HepG2 (cell line): ENCODE results near the gene GALNT15. TPM values are rescaled to one million over a fixed set of nuclear protein-coding genes. Genes with fewer than 3 reads are reported as not detected.

Source experiments
- ARID2 ChIP-seq: sonication (generic); formaldehyde crosslinking; IDR thresholded peaks from 2 replicates; pipeline ENCODE4 v1.8.1; 2022; ENCODE audit warnings: mild to moderate bottlenecking, missing genetic modification reagents, borderline replicate concordance
- ATF7-NPFF ChIP-seq: sonication (generic); formaldehyde crosslinking; IDR thresholded peaks from 2 replicates; pipeline ENCODE4 v1.8.1; 2023; ENCODE audit warnings: mild to moderate bottlenecking, low read depth, missing genetic modification reagents, moderate library complexity
- ATM ChIP-seq: fragments of 450-650 bp; IDR thresholded peaks from 2 replicates; pipeline ENCODE4 v1.7.1; 2017; ENCODE audit warnings: mild to moderate bottlenecking, borderline replicate concordance
- BRD4 ChIP-seq: sonication (generic); formaldehyde crosslinking; IDR thresholded peaks from 2 replicates; pipeline ENCODE4 v1.4.0; 2020; ENCODE audit warnings: missing genetic modification reagents
- HNRNPK ChIP-seq: fragments of 200-400 bp; formaldehyde crosslinking; IDR thresholded peaks from 2 replicates; pipeline ENCODE4 v1.6.1; 2018; ENCODE audit warnings: low read length, low read depth, moderate library complexity, mild to moderate bottlenecking; ENCODE audit not compliant: poor library complexity, severe bottlenecking
- KMT2B ChIP-seq: IDR thresholded peaks from 2 replicates; pipeline ENCODE4 v1.6.1; 2016; ENCODE audit warnings: missing genetic modification reagents, missing compliant biosample characterization
- MED1 ChIP-seq: sonication (generic); formaldehyde crosslinking; IDR thresholded peaks from 2 replicates; pipeline ENCODE4 v1.4.0; 2020; ENCODE audit warnings: missing genetic modification reagents
- MTF1 ChIP-seq: sonication (generic); formaldehyde crosslinking; IDR thresholded peaks from 2 replicates; pipeline ENCODE4 v1.5.0; 2020; ENCODE audit warnings: missing genetic modification reagents
- PHF21A ChIP-seq: sonication (generic); formaldehyde crosslinking; IDR thresholded peaks from 2 replicates; pipeline ENCODE4 v1.5.0; 2020; ENCODE audit warnings: mild to moderate bottlenecking, missing genetic modification reagents
- PITX1 ChIP-seq: sonication (generic); formaldehyde crosslinking; IDR thresholded peaks from 2 replicates; pipeline ENCODE4 v1.5.1; 2020; ENCODE audit warnings: mild to moderate bottlenecking, missing genetic modification reagents
- RERE ChIP-seq: IDR thresholded peaks from 2 replicates; pipeline ENCODE4 v1.6.1; 2016; ENCODE audit warnings: low read depth, missing genetic modification reagents, missing compliant biosample characterization
- SP4 ChIP-seq: sonication (generic); formaldehyde crosslinking; IDR thresholded peaks from 2 replicates; pipeline ENCODE4 v1.8.1; 2023; ENCODE audit warnings: mild to moderate bottlenecking, missing genetic modification reagents
- ZEB1 ChIP-seq: IDR thresholded peaks from 2 replicates; pipeline ENCODE4 v1.6.1; 2012; ENCODE audit warnings: mild to moderate bottlenecking, low read depth, inconsistent platforms; ENCODE audit not compliant: insufficient replicate concordance
- ZKSCAN8 ChIP-seq: IDR thresholded peaks from 2 replicates; pipeline ENCODE4 v1.6.1; 2016; ENCODE audit warnings: borderline replicate concordance, missing genetic modification reagents, missing compliant biosample characterization
- ZMYM2 ChIP-seq: sonication (generic); formaldehyde crosslinking; IDR thresholded peaks from 2 replicates; pipeline ENCODE4 v1.8.0; 2022; ENCODE audit warnings: mild to moderate bottlenecking, missing genetic modification reagents
- ZNF280D ChIP-seq: sonication (generic); formaldehyde crosslinking; IDR thresholded peaks from 2 replicates; pipeline ENCODE4 v1.5.1; 2020; ENCODE audit warnings: mild to moderate bottlenecking, missing genetic modification reagents
- ZNF503 ChIP-seq: sonication (generic); formaldehyde crosslinking; IDR thresholded peaks from 2 replicates; pipeline ENCODE4 v1.4.0; 2020; ENCODE audit warnings: missing genetic modification reagents
- ZNF570 ChIP-seq: sonication (generic); formaldehyde crosslinking; IDR thresholded peaks from 2 replicates; pipeline ENCODE4 v1.4.0; 2020; ENCODE audit warnings: mild to moderate bottlenecking, missing genetic modification reagents, borderline replicate concordance
- ZNF724P ChIP-seq: sonication (generic); formaldehyde crosslinking; IDR thresholded peaks from 2 replicates; pipeline ENCODE4 v1.8.0; 2022; ENCODE audit warnings: missing genetic modification reagents, borderline replicate concordance
- polyA plus RNA-seq, 8 experiments: library from polyadenylated mRNA; depleted of rRNA in 3 of 8; stranded (reverse) in 7 of 8; unstranded in 1 of 8; fragments of >200 nt; fragmentation: Illumina TruSeq in 4 of 8; extraction: Trizol in 4 of 8; gene quantifications; 2 replicates each; pipeline versions ENCODE4 v1.2.1 to v1.2.3, GENCODE V29; 2011 to 2016; ENCODE audit warnings: low read depth in 4 of 8, missing spikeins in 1 of 8, mixed read lengths in 1 of 8; ENCODE audit not compliant: insufficient read depth in 1 of 8
- total RNA-seq, 5 experiments: library from RNA; depleted of rRNA; stranded (reverse); fragments of >200 nt; fragmentation: Illumina TruSeq; extraction: Trizol; gene quantifications; 2 replicates each; pipeline ENCODE4 v1.2.3, GENCODE V29; 2016; ENCODE audit warnings: low read depth in 1 of 5

Gene GALNT15
- total and polyA plus RNA-seq, 2 of the 13 experiments (the other 11 are each of a cell fraction or from before 2014, with no cell fraction given), result 0.02 to 0.04 TPM

- TF ChIP-seq RERE (no peak), HNRNPK (no peak), ATF7-NPFF (0 out of 2 replicates have a peak, but pooled peaks have one; percentile 49), PITX1 (CRISPR knock-in tag) (no peak; the same call in 1 of the 2 replicates), ZEB1 (no peak), ZNF280D (no peak), ZNF503 (CRISPR knock-in tag) (no peak), SP4 (no peak), PHF21A (CRISPR knock-in tag) (no peak), BRD4 (no peak), KMT2B (CRISPR knock-in tag) (no peak), ARID2 (CRISPR knock-in tag) (no peak), ZNF724P (CRISPR knock-in tag) (no peak), ZKSCAN8 (peak; percentile 81; the same call in 1 of the 2 replicates), ZNF570 (CRISPR knock-in tag) (no peak), ATM (no peak), ZMYM2 (CRISPR knock-in tag) (no peak), MTF1 (CRISPR knock-in tag) (no peak), MED1 (CRISPR knock-in tag) (no peak)
Measured at GRCh38 chr3:16177962-16178627, 3.6 kb downstream of the GALNT15 start (continued).
